NAMALWA (cell line): Measurements from ENCODE around the gene GOLGA8B.
"Not testable (repeated sequence)": the region's sequence is repeated elsewhere in the genome, so short reads cannot be mapped to it uniquely, and the experiment has no call there.

ENCODE experiments used
- DNase-seq: peaks from one replicate; pipeline ENCODE4 v3.0.0-alpha.2; 2015; ENCODE audit warnings: low spot score

The GOLGA8B gene

GRCh38 chr15:34583399-34584329, at the start of gene GOLGA8B:
Gene GOLGA8B, minus strand, starts transcription at chr15:34583651. Its CDS starts 47,739 bp downstream, at chr15:34535912.
- peak; percentile 86 for DNase-seq

GRCh38 chr15:34633165-34633564, 49.7 kb upstream of the GOLGA8B start:
- not testable (repeated sequence) for DNase-seq

- no peak for DNase-seq
Measured at GRCh38 chr15:34628577-34629152, 45.2 kb upstream of the GOLGA8B start.

- no peak for DNase-seq
Measured at GRCh38 chr15:34625007-34625406, 41.6 kb upstream of the GOLGA8B start.

- no peak for DNase-seq
Measured at GRCh38 chr15:34621675-34622074, 38.2 kb upstream of the GOLGA8B start.

GRCh38 chr15:34620814-34621213, 37.4 kb upstream of the GOLGA8B start:
- no peak for DNase-seq

GRCh38 chr15:34620142-34620541, 36.7 kb upstream of the GOLGA8B start:
- no peak for DNase-seq

GRCh38 chr15:34619151-34619550, 35.7 kb upstream of the GOLGA8B start:
- DNase-seq: no peak

GRCh38 chr15:34618073-34618472, 34.6 kb upstream of the GOLGA8B start:
- no peak for DNase-seq

GRCh38 chr15:34616613-34617012, 33.2 kb upstream of the GOLGA8B start:
- peak; percentile 46 for DNase-seq

GRCh38 chr15:34613997-34614396, 30.5 kb upstream of the GOLGA8B start:
- no peak for DNase-seq

- no peak for DNase-seq
Measured at GRCh38 chr15:34613301-34613700, 29.9 kb upstream of the GOLGA8B start.

- peak; percentile 50 for DNase-seq
Measured at GRCh38 chr15:34610354-34610753, 26.9 kb upstream of the GOLGA8B start.

- peak; percentile 3 for DNase-seq
Measured at GRCh38 chr15:34609102-34610057, 25.9 kb upstream of the GOLGA8B start.

- DNase-seq: no peak
Measured at GRCh38 chr15:34608517-34608916, 25.1 kb upstream of the GOLGA8B start.

- no peak for DNase-seq
Measured at GRCh38 chr15:34607832-34608231, 24.4 kb upstream of the GOLGA8B start.

GRCh38 chr15:34606545-34606944, 23.1 kb upstream of the GOLGA8B start:
- DNase-seq: no peak

- no peak for DNase-seq
Measured at GRCh38 chr15:34606131-34606530, 22.7 kb upstream of the GOLGA8B start.

GRCh38 chr15:34603095-34603494, 19.6 kb upstream of the GOLGA8B start:
- no peak for DNase-seq

- no peak for DNase-seq
Measured at GRCh38 chr15:34600923-34601322, 17.5 kb upstream of the GOLGA8B start.

- no peak for DNase-seq
Measured at GRCh38 chr15:34598799-34599585, 15.5 kb upstream of the GOLGA8B start.
